GM08714 (cell line): ENCODE data around the gene GP5.

Experiments
- H3K4me3 ChIP-seq: fragments of 200-500 bp; sonication (Bioruptor generic); 2 replicates; pipeline ENCODE4 v1.5.1; 2014; ENCODE audit warnings: mild to moderate bottlenecking, low read length, inconsistent platforms
- ZNF274 ChIP-seq: IDR thresholded peaks from 2 replicates; pipeline ENCODE4 v1.6.1; 2012; ENCODE audit warnings: mild to moderate bottlenecking, low read depth, low read length

The GP5 gene

DNA sequence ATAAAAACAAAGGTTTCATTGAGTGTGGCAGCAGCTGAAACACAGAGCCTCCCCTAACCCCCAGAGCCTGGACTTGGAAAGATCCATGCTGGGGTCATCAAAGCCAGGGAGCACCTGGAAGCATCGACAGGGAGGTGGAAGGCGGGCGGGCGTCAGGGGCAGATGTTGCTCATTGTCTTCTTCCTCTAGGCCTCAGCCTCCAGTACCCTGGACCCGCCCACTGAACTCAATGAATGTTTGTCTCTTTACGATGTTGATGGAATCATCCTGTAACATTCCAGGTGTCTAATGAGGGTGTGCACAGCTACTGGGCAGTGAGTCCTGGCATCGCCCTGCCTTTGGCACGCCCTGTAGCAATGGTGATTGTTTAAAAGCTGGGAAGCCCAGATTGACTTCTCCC is 9.8 kb downstream of the GP5 start:
- TF ChIP-seq ZNF274 = no peak

DNA sequence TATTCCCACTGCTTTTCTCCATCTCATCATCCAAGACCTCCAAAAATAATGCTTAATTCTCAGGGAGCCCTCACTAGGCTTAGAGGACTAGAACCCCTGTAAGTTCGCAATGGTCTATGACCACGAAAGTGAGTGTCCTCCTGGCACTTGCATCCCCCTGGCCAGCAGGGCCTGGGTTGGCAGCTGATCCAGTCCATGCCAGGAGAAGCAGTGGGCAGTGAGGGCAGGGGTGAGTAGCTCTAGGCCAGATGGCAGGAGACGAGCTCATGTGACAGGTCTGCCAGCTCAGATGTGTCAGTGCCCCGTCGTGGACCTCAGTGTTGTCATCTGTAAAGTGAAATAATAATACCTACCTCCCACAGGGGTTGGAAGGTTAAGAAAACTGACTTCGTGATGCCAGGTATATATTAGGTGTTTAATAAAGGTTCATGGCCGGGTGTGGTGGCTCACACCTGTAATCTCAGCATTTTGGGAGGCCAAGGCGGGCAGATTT is 11.1 kb downstream of the GP5 start:
- TF ChIP-seq ZNF274 = no peak
- H3K4me3 ChIP-seq = no peak overlapping the region

More for the DNA sequence above, 9.8 kb downstream of the GP5 start:
- no peak overlapping the region for H3K4me3 ChIP-seq

DNA sequence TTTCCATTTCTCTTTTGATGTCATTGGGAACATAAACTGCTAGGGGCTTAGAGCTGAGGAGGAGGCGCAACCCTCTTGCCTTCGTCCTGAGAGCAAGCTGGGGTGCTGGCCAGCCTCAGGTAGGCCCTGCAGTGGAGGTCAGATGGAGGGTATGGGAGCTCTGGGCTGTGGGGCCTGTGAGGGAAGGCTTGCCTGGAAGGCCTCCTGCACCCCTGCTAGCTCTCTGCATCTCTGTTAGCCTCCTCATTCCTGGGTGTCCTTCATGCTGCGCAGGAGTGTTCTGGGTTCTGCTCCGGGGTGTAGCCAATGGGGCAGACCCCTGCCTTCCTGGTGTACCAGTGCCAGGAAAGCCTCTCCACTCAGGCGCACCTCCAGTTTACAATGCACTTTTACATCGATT is 11.8 kb downstream of the GP5 start:
- no peak for TF ChIP-seq ZNF274
- no peak overlapping the region for H3K4me3 ChIP-seq

DNA sequence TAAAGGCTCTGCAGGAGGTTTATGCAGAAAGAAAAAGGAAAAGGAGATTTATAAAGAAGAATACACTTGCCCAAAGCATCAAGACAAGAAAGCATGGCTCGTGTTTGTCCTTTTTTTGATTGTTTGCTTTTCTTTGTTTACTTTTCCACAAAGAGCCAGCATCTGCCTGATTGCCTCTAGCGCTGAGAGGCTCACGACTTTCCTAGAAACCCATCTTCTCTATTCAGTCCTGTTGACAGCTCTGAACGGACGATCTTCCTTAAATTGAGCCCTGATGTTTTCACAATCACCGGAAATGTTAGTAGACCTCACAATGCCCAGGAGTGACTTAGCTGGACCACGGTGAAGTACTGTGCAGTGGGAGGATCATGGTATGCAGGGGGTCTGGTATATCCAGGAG is 12.4 kb downstream of the GP5 start:
- no peak for TF ChIP-seq ZNF274
- no peak overlapping the region for H3K4me3 ChIP-seq

DNA sequence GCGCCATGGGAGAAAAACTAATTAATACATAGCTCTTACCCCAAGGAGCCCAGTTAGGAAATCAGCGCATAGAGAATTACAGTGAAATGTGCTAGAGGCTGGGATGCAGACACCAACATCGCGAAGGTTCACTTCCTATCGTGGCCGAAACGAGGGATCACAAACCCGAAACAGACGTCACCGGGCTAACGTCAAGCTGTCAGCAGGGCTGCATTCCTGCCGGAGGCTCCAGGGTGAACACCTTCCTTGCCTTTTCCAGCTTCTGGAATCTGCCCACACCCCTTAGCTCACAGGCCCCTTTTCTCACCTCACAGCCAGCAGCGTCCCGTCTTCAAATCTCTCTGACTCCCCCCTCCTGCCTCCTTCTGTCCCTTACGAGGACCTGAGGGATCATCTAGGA is 13.0 kb downstream of the GP5 start:
- H3K4me3 ChIP-seq = no peak overlapping the region

DNA sequence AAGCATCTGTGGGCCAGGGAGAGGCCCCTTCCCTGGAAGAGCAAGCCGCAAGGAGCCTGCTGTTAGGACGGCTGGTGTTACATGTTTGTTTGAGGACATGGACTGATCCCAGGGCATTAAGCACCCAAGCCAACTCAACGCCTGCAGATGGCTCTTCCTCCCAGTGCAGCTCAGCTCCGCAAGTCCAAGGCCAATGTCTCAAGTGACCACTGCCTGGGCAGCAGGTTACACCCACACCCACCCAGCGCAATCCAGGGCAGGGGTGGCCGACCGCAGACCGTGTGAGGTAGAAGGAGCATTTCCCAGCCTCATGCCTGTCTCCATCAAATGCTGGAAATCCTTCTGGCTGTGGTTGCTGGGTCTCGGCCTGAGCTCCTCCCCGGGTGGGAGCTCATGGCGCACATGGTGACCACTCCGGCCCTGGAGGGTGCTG is 14.5 kb downstream of the GP5 start:
- H3K4me3 ChIP-seq = no peak overlapping the region
- TF ChIP-seq ZNF274 = no peak

More for the DNA sequence above, 13.0 kb downstream of the GP5 start:
- TF ChIP-seq ZNF274 = no peak

DNA sequence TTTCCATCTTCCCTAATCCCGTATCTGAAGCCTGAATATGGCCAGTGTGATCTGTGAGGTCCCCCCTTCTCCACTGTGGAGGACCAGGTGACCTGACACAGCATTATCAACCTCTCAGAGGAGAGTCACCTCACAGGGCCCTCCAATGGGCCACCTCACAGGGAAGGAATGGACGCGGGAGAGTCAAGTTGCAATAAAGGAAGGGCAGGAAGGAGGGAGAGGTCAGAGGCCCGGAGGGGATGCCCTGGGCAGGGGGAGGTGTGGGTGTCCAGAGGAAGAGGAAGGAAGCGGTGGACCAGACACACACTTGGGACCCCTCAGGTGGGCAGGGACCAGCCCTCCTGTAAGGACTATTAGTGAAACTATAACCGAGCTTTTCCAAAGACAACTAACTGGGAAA is 14.9 kb downstream of the GP5 start:
- no peak overlapping the region for H3K4me3 ChIP-seq
- no peak for TF ChIP-seq ZNF274

DNA sequence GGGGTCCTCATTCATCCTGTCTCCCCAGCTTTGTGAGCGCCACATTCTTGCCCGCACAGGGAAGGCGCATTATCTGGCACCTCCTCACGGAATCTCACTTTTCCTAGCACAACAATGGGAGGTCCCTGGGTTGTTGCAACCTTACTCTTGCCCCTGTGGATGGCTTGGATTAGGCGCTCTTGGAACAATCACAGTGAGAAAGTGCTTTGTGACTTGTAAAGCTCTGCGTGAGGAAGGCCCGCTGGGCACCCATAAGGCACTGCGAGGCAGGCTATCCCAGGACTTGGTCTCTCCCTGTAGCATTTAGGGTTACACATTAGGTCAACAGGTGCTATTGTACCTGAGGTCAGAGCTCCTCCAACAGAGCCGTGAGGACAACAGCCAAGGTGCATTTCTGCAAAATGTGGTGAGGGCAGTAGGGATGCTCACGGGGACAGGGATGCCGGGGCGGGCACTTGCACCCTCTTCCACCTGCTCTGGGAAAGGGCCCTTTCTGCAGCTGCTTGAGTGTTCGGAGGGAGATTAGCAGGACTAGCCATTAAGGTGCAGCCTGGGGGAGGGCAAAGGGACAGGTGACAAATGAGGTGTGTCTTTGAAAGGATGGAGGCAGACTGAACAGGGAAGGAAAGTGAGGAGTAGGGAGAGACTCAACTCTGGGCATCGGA is 15.7 kb downstream of the GP5 start:
- no peak overlapping the region for H3K4me3 ChIP-seq
- no peak for TF ChIP-seq ZNF274

DNA sequence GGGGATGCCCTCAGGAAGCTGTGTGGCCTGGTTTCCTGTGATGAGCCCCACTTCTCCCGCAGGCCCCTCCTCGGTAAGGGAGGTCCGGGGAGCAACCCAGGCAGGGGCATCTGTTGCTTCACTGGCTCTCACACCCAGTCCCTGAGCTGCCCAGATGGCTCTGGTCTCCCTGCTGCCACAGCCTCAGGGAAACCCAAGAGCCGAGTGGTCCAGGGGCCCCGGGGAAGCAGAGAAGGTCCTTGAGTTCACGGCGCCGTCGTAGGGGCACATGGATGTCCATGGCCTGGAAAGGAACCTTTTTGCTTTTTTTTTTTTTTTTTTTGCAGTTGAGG is 16.2 kb downstream of the GP5 start:
- no peak overlapping the region for H3K4me3 ChIP-seq
- TF ChIP-seq ZNF274 = no peak

DNA sequence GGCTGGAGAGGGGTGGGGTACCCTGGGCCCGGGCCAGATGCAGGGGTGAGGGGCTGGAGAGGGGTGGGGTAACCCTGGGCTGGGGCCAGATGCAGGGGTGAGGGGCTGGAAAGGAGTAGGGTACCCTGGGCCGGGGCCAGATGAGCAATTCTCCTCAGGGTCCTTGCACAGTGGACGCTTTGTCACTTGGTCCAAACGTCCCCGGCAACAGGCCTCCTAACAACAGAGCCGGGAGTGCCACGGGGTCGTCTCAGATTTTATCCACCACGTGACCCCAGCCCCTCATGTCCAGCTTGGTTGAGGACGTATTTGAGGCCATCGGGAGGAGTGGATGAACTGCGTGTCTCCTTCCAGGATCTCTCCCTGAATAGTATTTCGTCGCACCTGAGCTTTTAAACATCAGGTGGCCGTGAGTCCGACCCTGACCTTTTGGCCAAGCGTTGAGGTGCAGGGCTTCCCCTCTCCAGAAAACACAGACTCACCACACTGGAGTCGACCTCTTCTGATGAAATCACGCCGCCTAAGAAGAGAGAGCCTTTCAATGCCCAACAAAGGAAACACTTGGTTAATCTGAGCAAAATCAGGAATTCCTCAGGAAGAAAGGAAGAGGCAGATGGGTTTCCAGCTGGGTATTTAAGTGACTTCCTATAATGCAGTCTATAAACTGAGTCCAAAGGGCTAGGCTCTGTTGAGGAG is 16.7 kb downstream of the GP5 start:
- TF ChIP-seq ZNF274 = no peak
- no peak overlapping the region for H3K4me3 ChIP-seq

DNA sequence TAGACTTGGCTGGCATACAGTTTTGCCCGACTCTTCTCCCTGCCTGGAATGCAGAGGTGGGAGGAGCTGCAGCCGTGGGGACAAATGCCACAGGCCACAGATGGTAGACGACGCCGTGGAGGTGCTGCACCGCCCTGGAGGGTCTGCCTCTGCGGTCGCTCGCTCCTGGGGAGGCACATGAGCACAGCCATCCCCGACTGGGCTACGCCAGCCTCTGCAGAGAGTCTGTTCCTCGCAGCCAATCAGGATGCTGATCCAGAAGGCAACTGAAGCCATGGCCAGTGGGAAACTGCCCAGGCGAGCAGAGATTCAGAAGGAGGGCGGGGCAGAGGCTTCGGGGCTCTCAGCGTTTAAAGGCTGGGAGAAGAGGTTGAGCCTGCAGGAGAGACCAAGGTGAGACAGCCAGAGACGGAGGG is 17.6 kb downstream of the GP5 start:
- H3K4me3 ChIP-seq = no peak overlapping the region
- no peak for TF ChIP-seq ZNF274

DNA sequence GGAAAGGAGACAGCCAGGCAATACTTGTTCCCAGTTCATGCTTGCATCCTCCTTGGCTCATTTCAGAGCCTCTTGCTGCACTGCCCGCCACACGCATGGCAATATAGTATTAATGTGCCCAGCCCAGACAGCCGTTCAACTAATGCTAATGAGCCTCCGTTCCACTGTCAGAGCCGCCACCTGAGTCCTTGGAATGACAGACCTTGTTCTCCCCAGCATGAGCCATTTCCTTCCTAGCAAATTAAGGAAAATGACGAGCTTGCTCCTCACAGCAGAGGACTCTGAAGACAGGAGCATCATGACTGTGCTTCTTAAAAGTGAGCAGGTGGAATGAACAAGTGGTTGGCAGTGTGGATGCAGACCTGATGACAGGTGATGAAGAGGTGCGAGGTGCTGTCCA is 18.7 kb downstream of the GP5 start:
- no peak for TF ChIP-seq ZNF274
- no peak overlapping the region for H3K4me3 ChIP-seq

DNA sequence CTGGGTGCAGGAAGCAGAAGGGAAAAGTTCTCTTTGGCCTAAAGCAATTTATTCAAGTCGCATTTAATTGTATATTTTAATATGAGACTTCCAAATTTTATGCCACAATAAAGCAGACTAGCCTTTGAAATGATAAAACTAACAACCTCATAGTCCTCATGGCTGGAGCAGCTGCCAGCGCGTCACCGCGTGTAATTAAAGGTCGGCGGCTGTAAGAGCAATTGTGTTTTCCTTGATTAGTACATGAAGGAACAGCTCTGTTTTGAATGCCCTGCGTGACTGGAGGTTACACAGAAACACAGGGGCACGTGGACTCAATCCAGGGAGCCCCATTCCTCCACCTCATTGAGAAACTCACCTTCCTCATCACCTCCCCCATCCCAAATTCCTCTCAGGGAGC is 19.4 kb downstream of the GP5 start:
- no peak overlapping the region for H3K4me3 ChIP-seq
- no peak for TF ChIP-seq ZNF274

DNA sequence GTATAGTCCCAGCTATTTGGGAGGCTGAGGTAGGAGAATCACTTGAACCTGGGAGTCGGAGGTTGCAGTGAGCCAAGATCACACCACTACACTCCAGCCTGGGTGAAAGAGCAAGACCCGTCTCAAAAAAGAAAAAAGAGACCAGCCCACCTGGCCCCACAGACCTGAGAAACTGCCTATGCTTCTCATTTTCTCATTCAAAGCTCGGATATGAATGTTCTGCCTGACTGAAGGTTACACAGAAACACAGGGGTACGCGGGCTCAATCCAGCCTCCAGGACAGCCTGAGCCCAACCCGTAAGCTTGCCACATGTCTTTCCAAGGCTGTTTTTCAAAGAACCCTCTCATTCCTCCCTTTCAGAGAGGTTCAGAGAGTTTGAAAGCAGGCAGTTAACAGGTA is 19.8 kb downstream of the GP5 start:
- no peak overlapping the region for H3K4me3 ChIP-seq
- TF ChIP-seq ZNF274 = no peak

DNA sequence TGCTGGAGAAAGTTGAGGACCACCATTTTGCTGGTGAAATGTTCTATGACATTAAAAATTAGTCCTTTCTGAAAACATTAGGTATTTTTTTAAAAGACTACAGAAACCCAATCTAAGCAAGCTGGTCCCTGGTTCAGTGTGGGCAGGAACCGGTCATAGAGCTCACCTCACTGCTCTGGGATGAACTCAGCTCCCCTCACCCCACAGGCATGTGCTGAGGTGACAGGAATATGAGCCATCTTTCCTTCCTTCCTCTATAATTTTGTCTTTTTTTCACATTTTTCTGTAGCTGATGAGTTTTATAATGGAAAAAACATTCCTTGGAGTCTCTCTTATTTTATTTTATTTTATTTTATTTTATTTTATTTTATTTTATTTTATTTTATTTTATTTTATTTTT is 21.4 kb downstream of the GP5 start:
- no peak overlapping the region for H3K4me3 ChIP-seq
- TF ChIP-seq ZNF274 = no peak

DNA sequence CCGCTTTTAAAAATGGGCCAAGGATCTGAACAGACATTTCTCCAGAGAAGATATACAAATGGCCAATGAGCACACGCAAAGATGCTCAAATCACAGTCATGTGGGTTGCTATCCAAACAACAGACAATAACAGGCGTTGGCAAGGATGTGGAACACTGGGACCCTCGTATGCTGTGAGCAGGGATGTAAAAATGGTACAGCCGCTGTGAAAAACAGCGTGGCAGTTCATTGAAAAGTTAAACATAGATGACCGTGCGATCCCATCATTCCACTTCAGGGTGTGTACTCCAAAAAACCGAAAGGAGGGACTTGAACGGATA is 22.9 kb downstream of the GP5 start:
- no peak overlapping the region for H3K4me3 ChIP-seq
- no peak for TF ChIP-seq ZNF274
